Cardiac muscle cell (in vitro differentiated cells and primary cell): Measurements from ENCODE around the gene UGCG. TPM values are rescaled to one million over a fixed set of nuclear protein-coding genes. Genes with fewer than 3 reads are reported as not detected.

ENCODE experiments used
- DNase-seq, 2 donors: peaks; one replicate each; pipeline versions ENCODE4 v3.0.0 to v3.0.0-alpha.2; 2010 to 2017; ENCODE audit warnings: low read depth in 1 of 2, low spot score in 1 of 2
- H3K27ac ChIP-seq: fragments of 200-600 bp; sonication (generic); 2 replicates; pipeline ENCODE4 v1.5.1; 2016
- H3K27me3 ChIP-seq: fragments of 200-600 bp; sonication (generic); 2 replicates; pipeline ENCODE4 v1.6.0; 2016; ENCODE audit warnings: control low read depth
- H3K36me3 ChIP-seq: fragments of 200-600 bp; sonication (generic); 2 replicates; pipeline ENCODE4 v1.5.1; 2016; ENCODE audit warnings: control low read depth
- H3K4me1 ChIP-seq: fragments of 200-600 bp; sonication (generic); 2 replicates; pipeline ENCODE4 v1.8.1; 2017; ENCODE audit warnings: low read depth, mild to moderate bottlenecking, mixed run types
- H3K4me3 ChIP-seq: fragments of 200-600 bp; sonication (generic); 2 replicates; pipeline ENCODE4 v1.5.1; 2016; ENCODE audit warnings: mild to moderate bottlenecking
- H3K9me3 ChIP-seq: fragments of 200-600 bp; sonication (generic); 2 replicates; pipeline ENCODE4 v1.5.1; 2017; ENCODE audit warnings: low read depth, mild to moderate bottlenecking, control low read depth
- CTCF ChIP-seq: IDR thresholded peaks from 2 replicates; pipeline ENCODE4 v1.5.1; 2012; ENCODE audit warnings: low read depth, mild to moderate bottlenecking, low read length
- polyA plus RNA-seq: library from polyadenylated mRNA; unstranded; fragments of >200 nt; fragmentation: Nextera tagmentation; extraction: Ambion mirVana; gene quantifications from 2 replicates; pipeline ENCODE4 v1.2.1, GENCODE V29; 2016
- total RNA-seq: library from RNA; depleted of rRNA; stranded (reverse); fragments of >200 nt; gene quantifications from 2 replicates; pipeline ENCODE4 v1.2.3, GENCODE V29; 2016

UGCG gene
- total and polyA plus RNA-seq, 2 experiments from 2014 or later: 16.4 to 18.1 TPM

GRCh38 chr9:111928359-111928720 lies 31.7 kb downstream of the UGCG start:
- Histone ChIP-seq H3K4me1 (no peaks in the 10 kb centered on the region), H3K9me3 (no peaks in the 10 kb centered on the region), H3K27me3 (no peaks in the 10 kb centered on the region), H3K4me3 (no peak overlapping the region), H3K36me3 (peaks cover 10% of the 10 kb centered on the region), H3K27ac (no peak overlapping the region)
- DNase-seq: no peak
- no peak for TF ChIP-seq CTCF

- no peak overlapping the region for H3K27ac ChIP-seq
- H3K9me3 ChIP-seq: no peaks in the 10 kb centered on the region
- H3K4me1 ChIP-seq: no peaks in the 10 kb centered on the region
- H3K27me3 ChIP-seq: no peaks in the 10 kb centered on the region
- H3K36me3 ChIP-seq: peaks cover 18% of the 10 kb centered on the region
- TF ChIP-seq CTCF: no peak
- no peak overlapping the region for H3K4me3 ChIP-seq
- DNase-seq: no peak
These were observed 38.1 kb downstream of the UGCG start for GRCh38 chr9:111934747-111935146.

- Histone ChIP-seq H3K27me3 (no peaks in the 10 kb centered on the region), H3K36me3 (peaks cover 18% of the 10 kb centered on the region), H3K9me3 (no peaks in the 10 kb centered on the region), H3K27ac (peak overlapping the region; percentile 14), H3K4me3 (no peak overlapping the region), H3K4me1 (no peaks in the 10 kb centered on the region)
- DNase-seq: no peak
- TF ChIP-seq CTCF: no peak
These were observed 39.8 kb downstream of the UGCG start for GRCh38 chr9:111936391-111936790.

GRCh38 chr9:111937301-111937700 lies 40.7 kb downstream of the UGCG start:
- Histone ChIP-seq H3K27me3 (no peaks in the 10 kb centered on the region), H3K4me3 (no peak overlapping the region), H3K36me3 (peaks cover 13% of the 10 kb centered on the region), H3K4me1 (no peaks in the 10 kb centered on the region), H3K27ac (no peak overlapping the region), H3K9me3 (no peaks in the 10 kb centered on the region)
- no peak for TF ChIP-seq CTCF
- DNase-seq: no peak

GRCh38 chr9:111937781-111938426 lies 41.3 kb downstream of the UGCG start:
- TF ChIP-seq CTCF: no peak
- no peak overlapping the region for H3K27ac ChIP-seq
- H3K27me3 ChIP-seq: no peaks in the 10 kb centered on the region
- H3K9me3 ChIP-seq: no peaks in the 10 kb centered on the region
- peak in 1 of 2 donors; percentile 79 for DNase-seq
- H3K36me3 ChIP-seq: peaks cover 7% of the 10 kb centered on the region
- no peaks in the 10 kb centered on the region for H3K4me1 ChIP-seq
- no peak overlapping the region for H3K4me3 ChIP-seq
